Measurements from ENCODE around the gene GLT6D1.
"Not testable (repeated sequence)": the region's sequence is repeated elsewhere in the genome, so short reads cannot be mapped to it uniquely, and the experiment has no call there.

Gene GLT6D1

GRCh38 chr9:135639196-135639595 is at the start of gene GLT6D1:
TSS of gene GLT6D1 (minus strand) at chr9:135639540. CDS start at chr9:135639187, 353 bp downstream.
- DNase-seq (ENCODE audit: low read depth in 2 of 2), result no peak

GRCh38 chr9:135689011-135689410 is 49.7 kb upstream of the GLT6D1 start:
- no peak for DNase-seq (ENCODE audit: low read depth in 2 of 2)

- DNase-seq (ENCODE audit: low read depth in 2 of 2), result no peak
Measured at GRCh38 chr9:135687216-135687615, 47.9 kb upstream of the GLT6D1 start.

- no peak for DNase-seq (ENCODE audit: low read depth in 2 of 2)
Measured at GRCh38 chr9:135684691-135685090, 45.4 kb upstream of the GLT6D1 start.

- no peak for DNase-seq (ENCODE audit: low read depth in 2 of 2)
Measured at GRCh38 chr9:135683401-135684034, 44.2 kb upstream of the GLT6D1 start.

GRCh38 chr9:135681161-135681560 is 41.8 kb upstream of the GLT6D1 start:
- DNase-seq (ENCODE audit: low read depth in 2 of 2), result no peak

- DNase-seq (ENCODE audit: low read depth in 2 of 2), result no peak
Measured at GRCh38 chr9:135680056-135680455, 40.7 kb upstream of the GLT6D1 start.

GRCh38 chr9:135678236-135679017 is 39.1 kb upstream of the GLT6D1 start:
- DNase-seq (ENCODE audit: low read depth in 2 of 2), result no peak

GRCh38 chr9:135677641-135678168 is 38.4 kb upstream of the GLT6D1 start:
- no peak for DNase-seq (ENCODE audit: low read depth in 2 of 2)

GRCh38 chr9:135676891-135677290 is 37.6 kb upstream of the GLT6D1 start:
- no peak for DNase-seq (ENCODE audit: low read depth in 2 of 2)

- DNase-seq (ENCODE audit: low read depth in 2 of 2), result no peak
Measured at GRCh38 chr9:135674977-135675376, 35.6 kb upstream of the GLT6D1 start.

GRCh38 chr9:135673941-135674340 is 34.6 kb upstream of the GLT6D1 start:
- no peak for DNase-seq (ENCODE audit: low read depth in 2 of 2)

GRCh38 chr9:135672786-135673185 is 33.4 kb upstream of the GLT6D1 start:
- not testable (repeated sequence) for DNase-seq (ENCODE audit: low read depth in 2 of 2)

GRCh38 chr9:135671591-135672041 is 32.3 kb upstream of the GLT6D1 start:
- DNase-seq (ENCODE audit: low read depth in 2 of 2), result no peak

GRCh38 chr9:135670721-135671590 is 31.6 kb upstream of the GLT6D1 start:
- DNase-seq (ENCODE audit: low read depth in 2 of 2), result no peak

- no peak for DNase-seq (ENCODE audit: low read depth in 2 of 2)
Measured at GRCh38 chr9:135669616-135670285, 30.4 kb upstream of the GLT6D1 start.

GRCh38 chr9:135669018-135669417 is 29.7 kb upstream of the GLT6D1 start:
- not testable (repeated sequence) for DNase-seq (ENCODE audit: low read depth in 2 of 2)

GRCh38 chr9:135667463-135668001 is 28.2 kb upstream of the GLT6D1 start:
- no peak for DNase-seq (ENCODE audit: low read depth in 2 of 2)

- DNase-seq (ENCODE audit: low read depth in 2 of 2), result no peak
Measured at GRCh38 chr9:135666534-135667462, 27.5 kb upstream of the GLT6D1 start.

- no peak for DNase-seq (ENCODE audit: low read depth in 2 of 2)
Measured at GRCh38 chr9:135665795-135666189, 26.5 kb upstream of the GLT6D1 start.

Measured in activated CD8-positive, alpha-beta memory T cell treated with anti-CD3 and anti-CD28 coated beads for 4 hours (primary cell).